ENCODE measurements around the gene CPED1. TPM values are rescaled to one million over a fixed set of nuclear protein-coding genes. Genes with fewer than 3 reads are reported as not detected.
"Not testable (repeated sequence)": the region's sequence is repeated elsewhere in the genome, so short reads cannot be mapped to it uniquely, and the experiment has no call there.

CPED1 gene
- polyA plus RNA-seq, 2 donors: 0.29 to 1.3 TPM

DNA sequence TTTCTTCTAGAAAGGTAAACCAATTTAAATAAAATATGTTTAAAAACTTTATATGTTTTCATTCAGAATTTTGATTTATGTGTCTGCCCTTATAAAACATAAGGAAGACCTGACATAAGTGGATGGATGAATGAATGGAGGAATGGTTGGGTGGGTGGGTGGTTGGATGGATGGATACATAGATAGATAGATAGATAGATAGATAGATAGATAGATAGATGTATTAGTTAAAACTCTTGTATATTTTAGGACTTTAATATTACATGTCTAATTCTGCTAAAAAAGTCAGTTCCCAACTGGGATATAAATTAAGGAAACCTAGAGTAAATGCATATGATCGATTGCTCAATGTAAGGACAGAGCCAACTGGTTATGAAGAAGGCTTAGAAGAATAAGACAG, 184.0 kb downstream of the CPED1 start:
- no peaks in the 10 kb centered on the region for H3K9me3 ChIP-seq (ENCODE audit: control insufficient read depth in 2 of 2, insufficient read depth in 1 of 2, low read depth in 1 of 2, low read length in 1 of 2)
- 84 to 92% methylated on average over 1 of the region's 1 CpG for WGBS, 2 donors
- H3K36me3 ChIP-seq (ENCODE audit: control insufficient read depth in 2 of 2, insufficient read depth in 2 of 2, low read length in 1 of 2): no peaks in the 10 kb centered on the region
- H3K27me3 ChIP-seq (ENCODE audit: control insufficient read depth in 1 of 2, insufficient read depth in 2 of 2, low read length in 2 of 2): no peaks in the 10 kb centered on the region
- H3K4me1 ChIP-seq (ENCODE audit: control insufficient read depth in 2 of 2, insufficient read depth in 2 of 2, low read length in 1 of 2): no peaks in the 10 kb centered on the region
- H3K4me3 ChIP-seq (ENCODE audit: low read depth in 1 of 2, low read length in 2 of 2): no peak overlapping the region
- no peak overlapping the region for H3K27ac ChIP-seq (ENCODE audit: low read depth in 2 of 2, low read length in 1 of 2)

DNA sequence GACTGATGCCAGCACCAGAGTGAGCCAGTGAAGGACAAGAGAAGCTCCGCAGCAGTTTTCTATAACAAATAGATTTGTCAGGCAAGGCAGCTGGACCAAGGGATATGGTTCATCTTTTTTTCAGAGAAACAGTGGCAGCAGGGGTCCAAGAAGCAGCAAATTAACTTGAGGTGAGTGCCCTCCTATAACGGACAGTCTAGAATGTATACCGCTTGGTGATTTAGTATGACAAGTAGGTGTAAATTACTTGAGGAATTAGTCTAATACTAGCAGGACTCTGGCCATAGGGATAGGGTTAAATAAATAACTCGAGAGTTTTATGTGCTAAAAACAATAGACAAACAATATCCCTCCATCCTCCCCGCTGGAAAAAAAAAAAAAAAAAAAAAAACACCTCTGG, 187.3 kb downstream of the CPED1 start:
- Histone ChIP-seq H3K4me3 (ENCODE audit: low read depth in 1 of 2, low read length in 2 of 2) (no peak overlapping the region), H3K9me3 (ENCODE audit: control insufficient read depth in 2 of 2, insufficient read depth in 1 of 2, low read depth in 1 of 2, low read length in 1 of 2) (no peaks in the 10 kb centered on the region), H3K27me3 (ENCODE audit: control insufficient read depth in 1 of 2, insufficient read depth in 2 of 2, low read length in 2 of 2) (no peaks in the 10 kb centered on the region), H3K4me1 (ENCODE audit: control insufficient read depth in 2 of 2, insufficient read depth in 2 of 2, low read length in 1 of 2) (no peaks in the 10 kb centered on the region), H3K27ac (ENCODE audit: low read depth in 2 of 2, low read length in 1 of 2) (no peak overlapping the region), H3K36me3 (ENCODE audit: control insufficient read depth in 2 of 2, insufficient read depth in 2 of 2, low read length in 1 of 2) (no peaks in the 10 kb centered on the region)
- 56 to 66% methylated on average over 5 of the region's 5 CpGs for WGBS, 2 donors

DNA sequence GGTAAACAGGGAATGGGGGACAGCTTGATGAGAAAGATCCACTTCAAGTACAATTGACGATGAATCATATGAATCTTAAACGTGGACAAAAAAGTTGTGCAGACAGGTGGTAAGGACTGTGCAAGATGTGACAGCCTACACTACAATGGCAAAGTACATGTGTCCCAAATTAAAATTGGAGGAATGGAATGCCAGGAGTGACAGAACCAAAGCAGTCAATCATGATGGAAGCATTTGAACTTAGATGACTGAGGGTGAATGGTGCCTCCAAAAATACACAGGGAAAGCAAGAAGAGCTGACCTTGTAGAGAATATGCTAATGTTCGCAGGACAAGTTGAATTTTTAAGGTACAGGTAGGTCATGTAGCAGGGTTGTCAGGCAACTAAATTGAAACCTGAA, 189.9 kb downstream of the CPED1 start:
- WGBS, 2 donors: 83 to 87% methylated on average over 3 of the region's 3 CpGs
- Histone ChIP-seq H3K4me3 (ENCODE audit: low read depth in 1 of 2, low read length in 2 of 2) (no peak overlapping the region), H3K9me3 (ENCODE audit: control insufficient read depth in 2 of 2, insufficient read depth in 1 of 2, low read depth in 1 of 2, low read length in 1 of 2) (no peaks in the 10 kb centered on the region), H3K27me3 (ENCODE audit: control insufficient read depth in 1 of 2, insufficient read depth in 2 of 2, low read length in 2 of 2) (no peaks in the 10 kb centered on the region), H3K36me3 (ENCODE audit: control insufficient read depth in 2 of 2, insufficient read depth in 2 of 2, low read length in 1 of 2) (no peaks in the 10 kb centered on the region), H3K4me1 (ENCODE audit: control insufficient read depth in 2 of 2, insufficient read depth in 2 of 2, low read length in 1 of 2) (no peaks in the 10 kb centered on the region), H3K27ac (ENCODE audit: low read depth in 2 of 2, low read length in 1 of 2) (no peak overlapping the region)

DNA sequence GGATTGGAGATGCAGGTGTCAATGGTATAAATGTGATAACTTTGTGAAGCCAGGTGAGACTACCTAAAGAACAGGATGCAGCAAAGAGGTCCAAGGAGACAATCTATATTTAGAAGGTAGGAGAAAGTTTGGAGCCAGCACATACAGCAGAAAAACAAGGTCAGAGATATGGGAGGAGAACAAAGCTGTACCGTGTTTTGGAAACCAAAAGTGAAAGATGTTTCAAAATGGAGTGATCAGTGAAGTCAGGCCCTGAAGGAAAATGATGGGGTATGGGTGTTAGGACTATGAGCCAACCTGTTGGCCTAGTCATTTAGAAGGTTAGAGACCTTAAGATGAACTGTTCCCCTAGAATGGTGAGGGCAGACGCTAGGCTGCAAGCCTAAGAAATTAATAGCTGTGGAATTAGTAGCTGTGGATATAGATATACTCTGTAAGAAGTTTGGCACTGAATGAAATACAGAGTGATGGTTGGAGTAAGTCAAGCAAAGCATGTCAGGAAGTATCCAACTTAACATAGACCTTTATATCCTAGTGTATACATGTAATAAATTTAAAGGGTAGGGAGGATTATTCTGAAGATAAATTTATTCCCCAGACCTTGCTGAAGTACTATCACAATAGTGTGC, 190.5 kb downstream of the CPED1 start:
- H3K4me1 ChIP-seq (ENCODE audit: control insufficient read depth in 2 of 2, insufficient read depth in 2 of 2, low read length in 1 of 2): no peaks in the 10 kb centered on the region
- no peak overlapping the region for H3K27ac ChIP-seq (ENCODE audit: low read depth in 2 of 2, low read length in 1 of 2)
- H3K9me3 ChIP-seq (ENCODE audit: control insufficient read depth in 2 of 2, insufficient read depth in 1 of 2, low read depth in 1 of 2, low read length in 1 of 2): no peaks in the 10 kb centered on the region
- no peak overlapping the region for H3K4me3 ChIP-seq (ENCODE audit: low read depth in 1 of 2, low read length in 2 of 2)
- H3K36me3 ChIP-seq (ENCODE audit: control insufficient read depth in 2 of 2, insufficient read depth in 2 of 2, low read length in 1 of 2): no peaks in the 10 kb centered on the region
- no peaks in the 10 kb centered on the region for H3K27me3 ChIP-seq (ENCODE audit: control insufficient read depth in 1 of 2, insufficient read depth in 2 of 2, low read length in 2 of 2)
- 33 to 53% methylated on average over 2 of the region's 2 CpGs for WGBS, 2 donors

DNA sequence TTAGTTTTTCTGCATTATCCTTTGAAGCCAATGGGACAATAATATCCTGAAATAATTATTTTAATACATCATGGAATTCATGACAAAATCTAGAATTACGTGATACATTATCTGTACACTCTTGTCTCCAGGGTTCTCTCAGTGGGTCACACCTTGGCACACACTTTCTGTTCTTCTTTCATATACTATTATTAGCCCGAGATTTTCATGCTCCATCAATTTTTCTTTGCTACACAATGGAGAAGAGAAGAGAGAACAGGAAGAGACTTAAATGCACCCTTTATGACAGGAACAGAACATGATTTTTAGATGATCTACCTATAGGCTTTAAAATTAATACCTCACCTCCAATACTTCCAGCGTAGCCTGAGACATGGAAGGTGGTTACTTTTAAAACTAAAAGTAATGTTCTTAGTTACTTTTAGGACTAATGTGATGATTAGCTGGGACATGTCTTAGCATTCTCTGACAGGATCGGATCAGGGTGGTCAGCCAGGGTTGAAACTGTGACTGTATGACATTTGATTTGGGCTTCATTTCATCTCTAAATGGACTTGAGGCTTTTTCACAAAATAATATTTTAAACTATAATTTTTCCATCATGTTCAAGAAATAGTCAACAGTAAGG, 192.0 kb downstream of the CPED1 start:
- no peaks in the 10 kb centered on the region for H3K9me3 ChIP-seq (ENCODE audit: control insufficient read depth in 2 of 2, insufficient read depth in 1 of 2, low read depth in 1 of 2, low read length in 1 of 2)
- no peaks in the 10 kb centered on the region for H3K36me3 ChIP-seq (ENCODE audit: control insufficient read depth in 2 of 2, insufficient read depth in 2 of 2, low read length in 1 of 2)
- WGBS, 2 donors: 69 to 82% methylated on average over 4 of the region's 4 CpGs
- H3K4me1 ChIP-seq (ENCODE audit: control insufficient read depth in 2 of 2, insufficient read depth in 2 of 2, low read length in 1 of 2): no peaks in the 10 kb centered on the region
- H3K27ac ChIP-seq (ENCODE audit: low read depth in 2 of 2, low read length in 1 of 2): no peak overlapping the region
- H3K27me3 ChIP-seq (ENCODE audit: control insufficient read depth in 1 of 2, insufficient read depth in 2 of 2, low read length in 2 of 2): no peaks in the 10 kb centered on the region
- H3K4me3 ChIP-seq (ENCODE audit: low read depth in 1 of 2, low read length in 2 of 2): no peak overlapping the region

DNA sequence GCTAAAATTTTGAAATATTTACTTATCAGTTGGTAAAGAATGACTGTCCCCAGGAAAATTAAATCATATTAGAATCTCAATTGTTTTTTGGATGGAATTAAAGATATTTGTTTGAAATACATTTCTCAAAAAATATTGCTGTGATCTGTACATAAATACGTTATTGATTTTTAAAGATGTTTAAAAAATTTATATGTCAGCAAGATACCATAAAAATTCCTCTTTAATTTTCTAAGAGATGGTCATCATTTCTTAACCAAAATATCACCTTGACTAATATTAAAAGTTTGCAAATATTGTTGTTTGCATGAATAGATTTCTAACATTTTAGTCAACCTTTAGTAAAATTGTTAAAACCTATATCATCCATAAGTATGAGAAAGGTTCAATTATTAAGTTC, 192.8 kb downstream of the CPED1 start:
- H3K4me3 ChIP-seq (ENCODE audit: low read depth in 1 of 2, low read length in 2 of 2): no peak overlapping the region
- H3K27me3 ChIP-seq (ENCODE audit: control insufficient read depth in 1 of 2, insufficient read depth in 2 of 2, low read length in 2 of 2): no peaks in the 10 kb centered on the region
- H3K27ac ChIP-seq (ENCODE audit: low read depth in 2 of 2, low read length in 1 of 2): no peak overlapping the region
- WGBS, 2 donors: 82 to 85% methylated on average over 1 of the region's 1 CpG
- no peaks in the 10 kb centered on the region for H3K9me3 ChIP-seq (ENCODE audit: control insufficient read depth in 2 of 2, insufficient read depth in 1 of 2, low read depth in 1 of 2, low read length in 1 of 2)
- H3K36me3 ChIP-seq (ENCODE audit: control insufficient read depth in 2 of 2, insufficient read depth in 2 of 2, low read length in 1 of 2): no peaks in the 10 kb centered on the region
- H3K4me1 ChIP-seq (ENCODE audit: control insufficient read depth in 2 of 2, insufficient read depth in 2 of 2, low read length in 1 of 2): no peaks in the 10 kb centered on the region

DNA sequence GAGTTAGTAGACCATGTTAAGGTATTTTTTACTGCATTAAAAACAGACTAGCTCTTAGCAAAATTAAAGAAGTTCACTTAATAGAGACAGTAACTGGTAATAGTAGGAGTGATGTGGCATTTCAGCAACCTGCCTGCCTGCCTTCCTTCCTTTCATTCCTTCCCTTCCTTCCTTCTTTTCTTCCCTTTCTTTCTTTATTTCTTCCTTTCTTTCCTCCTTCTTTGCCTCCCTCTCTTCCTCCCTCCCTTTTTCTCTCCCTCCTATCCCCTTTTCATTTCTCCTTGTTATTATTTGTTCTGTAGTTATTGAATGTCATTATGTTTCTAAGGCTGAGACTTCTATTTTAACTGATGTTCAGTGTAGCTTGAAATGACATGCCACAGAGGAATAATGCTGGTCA, 193.8 kb downstream of the CPED1 start:
- no peak overlapping the region for H3K27ac ChIP-seq (ENCODE audit: low read depth in 2 of 2, low read length in 1 of 2)
- H3K4me3 ChIP-seq (ENCODE audit: low read depth in 1 of 2, low read length in 2 of 2): no peak overlapping the region
- no peaks in the 10 kb centered on the region for H3K4me1 ChIP-seq (ENCODE audit: control insufficient read depth in 2 of 2, insufficient read depth in 2 of 2, low read length in 1 of 2)
- no peaks in the 10 kb centered on the region for H3K9me3 ChIP-seq (ENCODE audit: control insufficient read depth in 2 of 2, insufficient read depth in 1 of 2, low read depth in 1 of 2, low read length in 1 of 2)
- H3K36me3 ChIP-seq (ENCODE audit: control insufficient read depth in 2 of 2, insufficient read depth in 2 of 2, low read length in 1 of 2): no peaks in the 10 kb centered on the region
- no peaks in the 10 kb centered on the region for H3K27me3 ChIP-seq (ENCODE audit: control insufficient read depth in 1 of 2, insufficient read depth in 2 of 2, low read length in 2 of 2)

DNA sequence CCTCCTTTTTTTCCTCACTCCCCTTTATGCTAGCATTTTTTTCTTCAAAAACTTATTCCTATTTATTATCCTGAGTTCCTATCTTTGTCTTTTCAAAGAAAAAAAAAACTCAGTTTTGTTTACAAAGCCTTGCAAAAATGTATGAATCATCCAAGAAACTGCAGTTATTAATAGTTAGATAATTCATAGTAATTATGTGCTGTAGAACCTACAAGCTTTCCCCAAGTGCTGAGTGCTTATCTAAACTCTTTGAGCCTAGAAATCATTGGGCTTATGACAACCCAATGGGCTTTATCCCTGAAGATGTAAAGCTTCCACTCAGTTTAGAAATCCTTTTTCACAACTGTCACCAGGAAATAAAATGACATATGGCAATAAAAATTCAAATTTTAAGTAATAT, 194.4 kb downstream of the CPED1 start:
- no peaks in the 10 kb centered on the region for H3K4me1 ChIP-seq (ENCODE audit: control insufficient read depth in 2 of 2, insufficient read depth in 2 of 2, low read length in 1 of 2)
- no peaks in the 10 kb centered on the region for H3K27me3 ChIP-seq (ENCODE audit: control insufficient read depth in 1 of 2, insufficient read depth in 2 of 2, low read length in 2 of 2)
- H3K36me3 ChIP-seq (ENCODE audit: control insufficient read depth in 2 of 2, insufficient read depth in 2 of 2, low read length in 1 of 2): no peaks in the 10 kb centered on the region
- H3K27ac ChIP-seq (ENCODE audit: low read depth in 2 of 2, low read length in 1 of 2): no peak overlapping the region
- no peak overlapping the region for H3K4me3 ChIP-seq (ENCODE audit: low read depth in 1 of 2, low read length in 2 of 2)
- H3K9me3 ChIP-seq (ENCODE audit: control insufficient read depth in 2 of 2, insufficient read depth in 1 of 2, low read depth in 1 of 2, low read length in 1 of 2): no peaks in the 10 kb centered on the region

DNA sequence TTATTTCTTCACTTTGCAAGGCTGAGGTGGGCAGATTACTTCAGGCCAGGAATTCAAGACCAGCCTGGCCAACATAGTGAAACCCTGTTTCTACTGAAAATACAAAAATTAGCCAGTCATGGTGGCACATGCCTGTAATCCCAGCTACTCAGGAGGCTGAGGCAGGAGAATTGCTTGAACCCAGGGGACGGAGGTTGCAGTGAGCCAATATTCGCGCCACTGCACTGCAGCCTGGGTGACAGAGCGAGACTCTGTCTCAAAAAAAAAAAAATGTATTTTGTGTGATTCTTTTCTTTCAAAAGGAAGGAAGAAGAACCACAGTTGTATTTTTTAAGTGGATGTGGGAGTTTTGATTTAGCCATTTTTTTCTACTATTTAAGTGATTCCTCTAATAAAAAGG, 195.4 kb downstream of the CPED1 start:
- H3K9me3 ChIP-seq (ENCODE audit: control insufficient read depth in 2 of 2, insufficient read depth in 1 of 2, low read depth in 1 of 2, low read length in 1 of 2); H3K27ac ChIP-seq (ENCODE audit: low read depth in 2 of 2, low read length in 1 of 2); H3K27me3 ChIP-seq (ENCODE audit: control insufficient read depth in 1 of 2, insufficient read depth in 2 of 2, low read length in 2 of 2); H3K4me1 ChIP-seq (ENCODE audit: control insufficient read depth in 2 of 2, insufficient read depth in 2 of 2, low read length in 1 of 2); H3K4me3 ChIP-seq (ENCODE audit: low read depth in 1 of 2, low read length in 2 of 2); H3K36me3 ChIP-seq (ENCODE audit: control insufficient read depth in 2 of 2, insufficient read depth in 2 of 2, low read length in 1 of 2): not testable (repeated sequence)
- 94% methylated on average over 4 of the region's 4 CpGs for WGBS, 2 donors

DNA sequence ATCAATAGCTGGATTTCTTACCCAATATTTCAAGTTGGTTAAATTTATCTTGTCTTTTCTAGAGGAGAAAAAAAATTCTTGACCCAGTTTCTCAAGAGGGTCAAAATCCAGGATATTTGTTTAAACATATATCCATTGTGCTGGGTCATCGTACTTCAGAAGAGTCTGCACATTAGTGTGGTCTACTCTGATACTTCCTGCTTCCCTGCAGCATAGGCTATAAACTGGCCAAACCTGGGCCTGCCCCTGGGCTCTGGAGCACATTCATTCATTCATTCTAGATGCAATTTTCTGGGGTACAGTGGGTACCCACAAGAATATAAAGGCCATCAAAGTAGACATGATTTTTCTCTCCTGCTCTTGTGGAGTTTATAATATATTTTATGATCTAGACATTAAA, 198.2 kb downstream of the CPED1 start:
- H3K9me3 ChIP-seq (ENCODE audit: control insufficient read depth in 2 of 2, insufficient read depth in 1 of 2, low read depth in 1 of 2, low read length in 1 of 2): no peaks in the 10 kb centered on the region
- no peaks in the 10 kb centered on the region for H3K27me3 ChIP-seq (ENCODE audit: control insufficient read depth in 1 of 2, insufficient read depth in 2 of 2, low read length in 2 of 2)
- no peak overlapping the region for H3K4me3 ChIP-seq (ENCODE audit: low read depth in 1 of 2, low read length in 2 of 2)
- no peak overlapping the region for H3K27ac ChIP-seq (ENCODE audit: low read depth in 2 of 2, low read length in 1 of 2)
- no peaks in the 10 kb centered on the region for H3K36me3 ChIP-seq (ENCODE audit: control insufficient read depth in 2 of 2, insufficient read depth in 2 of 2, low read length in 1 of 2)
- WGBS, 2 donors: 71 to 88% methylated on average over 1 of the region's 1 CpG
- no peaks in the 10 kb centered on the region for H3K4me1 ChIP-seq (ENCODE audit: control insufficient read depth in 2 of 2, insufficient read depth in 2 of 2, low read length in 1 of 2)

All from esophagus (tissue), 2 donors.